ENCODE results near the gene TSPAN18. TPM values are rescaled to one million over a fixed set of nuclear protein-coding genes. Genes with fewer than 3 reads are reported as not detected.

The TSPAN18 gene
- total and polyA plus RNA-seq, 2 donors from 2014 or later = 13.8 to 38.1 TPM

- Histone ChIP-seq H3K4me3 (ENCODE audit: low read length in 3 of 3) (no peak overlapping the region), H3K36me3 (ENCODE audit: control insufficient read depth in 2 of 3, insufficient read depth in 3 of 3, low read length in 3 of 3) (peaks cover 0 to 2% (median 0%) of the 10 kb centered on the region in 3 donors), H3K9me3 (ENCODE audit: control insufficient read depth in 2 of 3, insufficient read depth in 1 of 3, low read length in 3 of 3) (no peaks in the 10 kb centered on the region), H3K9ac (ENCODE audit: low read length in 3 of 3) (no peak overlapping the region), H3K27ac (ENCODE audit: low read depth in 2 of 2, low read length in 2 of 2) (no peak overlapping the region), H3K4me1 (ENCODE audit: control insufficient read depth in 2 of 3, insufficient read depth in 2 of 3, low read depth in 1 of 3, low read length in 3 of 3) (peaks cover 0 to 5% (median 0%) of the 10 kb centered on the region in 3 donors), H3K27me3 (ENCODE audit: control insufficient read depth, insufficient read depth, low read length) (no peaks in the 10 kb centered on the region)
- FAIRE-seq (no peak), DNase-seq (no peak)
- intact Hi-C loops (cut with DNase I) = loop anchor here (10.0 kb wide), 1 partner anchor 355 kb away; no protein-coding TSS in a partner anchor
- no peak for TF ChIP-seq CTCF (IDR thresholded peaks at IDR 0.05; ENCODE audit: borderline replicate concordance, extremely low read depth, insufficient read depth)
Observed at GRCh38 chr11:44909557-44909956, 182.8 kb downstream of the TSPAN18 start.

GRCh38 chr11:44910591-44910990, 183.8 kb downstream of the TSPAN18 start:
- Histone ChIP-seq H3K27ac (ENCODE audit: low read depth in 2 of 2, low read length in 2 of 2) (no peak overlapping the region), H3K4me3 (ENCODE audit: low read length in 3 of 3) (no peak overlapping the region), H3K36me3 (ENCODE audit: control insufficient read depth in 2 of 3, insufficient read depth in 3 of 3, low read length in 3 of 3) (peaks cover 0 to 2% (median 0%) of the 10 kb centered on the region in 3 donors), H3K9ac (ENCODE audit: low read length in 3 of 3) (no peak overlapping the region), H3K9me3 (ENCODE audit: control insufficient read depth in 2 of 3, insufficient read depth in 1 of 3, low read length in 3 of 3) (no peaks in the 10 kb centered on the region), H3K4me1 (ENCODE audit: control insufficient read depth in 2 of 3, insufficient read depth in 2 of 3, low read depth in 1 of 3, low read length in 3 of 3) (peaks cover 0 to 5% (median 0%) of the 10 kb centered on the region in 3 donors), H3K27me3 (ENCODE audit: control insufficient read depth, insufficient read depth, low read length) (no peaks in the 10 kb centered on the region)
- TF ChIP-seq CTCF (IDR thresholded peaks at IDR 0.05; ENCODE audit: borderline replicate concordance, extremely low read depth, insufficient read depth) = no peak
- no peak for DNase-seq
- intact Hi-C loops (cut with DNase I) = loop anchor here (5.0 kb wide), 1 partner anchor 288 kb away; no protein-coding TSS in a partner anchor
- no peak for FAIRE-seq

- DNase-seq (peak in 4 of 5 donors; percentile 90 to 95 (median 94)), FAIRE-seq (no peak)
- Histone ChIP-seq H3K27me3 (ENCODE audit: control insufficient read depth, insufficient read depth, low read length) (no peaks in the 10 kb centered on the region), H3K4me1 (ENCODE audit: control insufficient read depth in 2 of 3, insufficient read depth in 2 of 3, low read depth in 1 of 3, low read length in 3 of 3) (peaks cover 0 to 5% (median 0%) of the 10 kb centered on the region in 3 donors), H3K9me3 (ENCODE audit: control insufficient read depth in 2 of 3, insufficient read depth in 1 of 3, low read length in 3 of 3) (no peaks in the 10 kb centered on the region), H3K36me3 (ENCODE audit: control insufficient read depth in 2 of 3, insufficient read depth in 3 of 3, low read length in 3 of 3) (peaks cover 0 to 2% (median 0%) of the 10 kb centered on the region in 3 donors), H3K9ac (ENCODE audit: low read length in 3 of 3) (peak overlapping the region in 1 of 3 donors; percentile 9), H3K27ac (ENCODE audit: low read depth in 2 of 2, low read length in 2 of 2) (no peak overlapping the region), H3K4me3 (ENCODE audit: low read length in 3 of 3) (no peak overlapping the region)
- peak; percentile 80 for TF ChIP-seq CTCF (IDR thresholded peaks at IDR 0.05; ENCODE audit: borderline replicate concordance, extremely low read depth, insufficient read depth)
- intact Hi-C loops (cut with DNase I) = loop anchor here (5.0 kb wide), 1 partner anchor 289 kb away; no protein-coding TSS in a partner anchor
Observed at GRCh38 chr11:44911029-44911814, 184.5 kb downstream of the TSPAN18 start.
